Measurements from ENCODE around the gene C1orf141.

Gene C1orf141

DNA sequence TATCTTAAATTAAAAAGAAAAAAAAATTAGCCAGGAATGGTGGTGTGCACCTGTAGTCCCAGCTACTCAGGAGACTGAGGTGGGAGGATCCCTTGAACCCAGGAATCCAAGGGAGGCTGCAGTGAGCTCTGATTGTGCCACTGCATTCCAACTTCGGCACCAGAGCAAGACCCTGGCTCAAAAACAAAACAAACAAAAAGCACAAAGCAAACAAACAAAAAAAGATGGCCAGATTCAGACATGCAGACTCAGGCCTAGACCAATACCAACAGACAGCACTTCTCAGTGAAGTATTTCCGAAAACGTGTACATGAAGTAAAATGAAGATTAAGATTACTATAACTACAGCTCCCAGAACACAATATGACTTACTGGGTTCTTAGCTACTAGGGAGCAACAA, 91.4 kb downstream of the C1orf141 start:
- H3K27me3 ChIP-seq (replicated peaks; ENCODE audit: control insufficient read depth, insufficient read depth, low read length), result no peaks in the 10 kb centered on the region
- DNase-seq (ENCODE audit: extremely low read depth, insufficient read length), result no peak
- TF ChIP-seq, protein P1, sequence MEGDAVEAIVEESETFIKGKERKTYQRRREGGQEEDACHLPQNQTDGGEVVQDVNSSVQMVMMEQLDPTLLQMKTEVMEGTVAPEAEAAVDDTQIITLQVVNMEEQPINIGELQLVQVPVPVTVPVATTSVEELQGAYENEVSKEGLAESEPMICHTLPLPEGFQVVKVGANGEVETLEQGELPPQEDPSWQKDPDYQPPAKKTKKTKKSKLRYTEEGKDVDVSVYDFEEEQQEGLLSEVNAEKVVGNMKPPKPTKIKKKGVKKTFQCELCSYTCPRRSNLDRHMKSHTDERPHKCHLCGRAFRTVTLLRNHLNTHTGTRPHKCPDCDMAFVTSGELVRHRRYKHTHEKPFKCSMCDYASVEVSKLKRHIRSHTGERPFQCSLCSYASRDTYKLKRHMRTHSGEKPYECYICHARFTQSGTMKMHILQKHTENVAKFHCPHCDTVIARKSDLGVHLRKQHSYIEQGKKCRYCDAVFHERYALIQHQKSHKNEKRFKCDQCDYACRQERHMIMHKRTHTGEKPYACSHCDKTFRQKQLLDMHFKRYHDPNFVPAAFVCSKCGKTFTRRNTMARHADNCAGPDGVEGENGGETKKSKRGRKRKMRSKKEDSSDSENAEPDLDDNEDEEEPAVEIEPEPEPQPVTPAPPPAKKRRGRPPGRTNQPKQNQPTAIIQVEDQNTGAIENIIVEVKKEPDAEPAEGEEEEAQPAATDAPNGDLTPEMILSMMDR (IDR thresholded peaks at IDR 0.05; ENCODE audit: insufficient read depth, low read length, poor library complexity, severe bottlenecking), result no peak
- H3K4me3 ChIP-seq (replicated peaks; ENCODE audit: low read depth, low read length), result no peak overlapping the region
- H3K36me3 ChIP-seq (ENCODE audit: control insufficient read depth, insufficient read depth, low read length), result peaks cover 1% of the 10 kb centered on the region

All from GM06990 (cell line).